HepG2 (cell line): ENCODE measurements around the gene NISCH. TPM values are rescaled to one million over a fixed set of nuclear protein-coding genes. Genes with fewer than 3 reads are reported as not detected.

Experiments used
- ATAC-seq: fragments of 200-7000 bp; cut with Tn5 transposase; 3 replicates; pipeline ENCODE4 v1.9.1; 2020; ENCODE audit warnings: mild to moderate bottlenecking, moderate library complexity
- BruUV-seq: library from RNA; stranded (reverse); fragments of 400-500 nt; replicated peaks from 2 replicates; lab custom pipeline; 2021; lab: Mats Ljungman, UMichigan
- CTCF ChIA-PET: fragments of 300-600 bp; formaldehyde crosslinking; extraction: SDS; loops from one replicate; lab custom pipeline; 2021; ENCODE audit warnings: low total read pairs, inconsistent platforms, low intra/inter-chr PET ratio; lab: Yijun Ruan, JAX
- POLR2A ChIA-PET: fragments of 350-600 bp; sonication (Branson Sonifier 250); formaldehyde crosslinking; loops from one replicate; lab custom pipeline; 2020; ENCODE audit warnings: antibody characterized with exemption, inconsistent platforms; lab: Yijun Ruan, JAX
- DNase-seq: peaks from one replicate; pipeline ENCODE4 v3.0.0-alpha.2; 2015; ENCODE audit warnings: low spot score
- FAIRE-seq: peaks from 3 replicates; lab custom pipeline; 2011; peaks lifted over from hg19 to GRCh38; lab: Jason Lieb, UNC
- H2AFZ ChIP-seq: one replicate; pipeline ENCODE4 v1.6.1; 2011; ENCODE audit warnings: low read length, inconsistent platforms
- H3K27ac ChIP-seq: fragments of 300-600 bp; 3 replicates; pipeline ENCODE4 v1.8.0; 2011; ENCODE audit warnings: mixed run types, mild to moderate bottlenecking, mixed read lengths, low read length, inconsistent platforms; ENCODE audit not compliant: insufficient read depth; ENCODE audit errors: extremely low read length
- H3K27me3 ChIP-seq, 2 experiments: fragments of 200-600 bp in 1 of 2; 2 replicates in 1 of 2; 3 replicates in 1 of 2; pipeline versions ENCODE4 v1.6.0 to v1.8.0; 2011; ENCODE audit warnings: low read length in 2 of 2, mild to moderate bottlenecking in 2 of 2, moderate library complexity in 2 of 2, inconsistent platforms in 1 of 2; ENCODE audit not compliant: insufficient read depth in 2 of 2, control insufficient read depth in 1 of 2
- H3K36me3 ChIP-seq, 2 experiments: fragments of 200-600 bp in 1 of 2; replicated peaks in 1 of 2; 2 replicates in 1 of 2; 3 replicates in 1 of 2; pipeline versions ENCODE4 v1.5.1 to v1.8.0; 2011; ENCODE audit warnings: low read length in 2 of 2, inconsistent platforms in 1 of 2; ENCODE audit not compliant: insufficient read depth in 2 of 2, control insufficient read depth in 1 of 2
- H3K4me1 ChIP-seq: 2 replicates; pipeline ENCODE4 v1.5.1; 2012; ENCODE audit warnings: low read length, inconsistent platforms; ENCODE audit not compliant: insufficient read depth
- H3K4me2 ChIP-seq: 2 replicates; pipeline ENCODE4 v1.6.0; 2011; ENCODE audit warnings: low read depth, low read length, inconsistent platforms
- H3K4me3 ChIP-seq, 3 experiments: fragments of 200-600 bp in 1 of 3; sonication (generic), shearing (Covaris generic) in 1 of 3; replicated peaks in 1 of 3; 2 replicates each; pipeline ENCODE4 v1.5.1; 2011 to 2016; ENCODE audit warnings: low read length in 3 of 3, inconsistent platforms in 2 of 3, low read depth in 2 of 3, mild to moderate bottlenecking in 2 of 3, control low read depth in 1 of 3, mixed read lengths in 1 of 3; ENCODE audit not compliant: insufficient read depth in 1 of 3
- H3K79me2 ChIP-seq: one replicate; pipeline ENCODE4 v1.6.1; 2011; ENCODE audit warnings: low read length, inconsistent platforms; ENCODE audit not compliant: insufficient read depth
- H3K9ac ChIP-seq: 2 replicates; pipeline ENCODE4 v1.6.0; 2011; ENCODE audit warnings: mild to moderate bottlenecking, low read depth, low read length, inconsistent platforms; ENCODE audit not compliant: insufficient read depth
- H3K9me3 ChIP-seq: 2 replicates; pipeline ENCODE4 v1.5.1; 2012; ENCODE audit warnings: mild to moderate bottlenecking, low read length
- H4K20me1 ChIP-seq: 2 replicates; pipeline ENCODE4 v1.6.0; 2011; ENCODE audit warnings: inconsistent platforms, mild to moderate bottlenecking, low read length, moderate library complexity; ENCODE audit not compliant: insufficient read depth
- CSRNP1 ChIP-seq: sonication (generic); formaldehyde crosslinking; IDR thresholded peaks from 2 replicates; pipeline ENCODE4 v1.8.1; 2023; ENCODE audit warnings: mild to moderate bottlenecking, missing genetic modification reagents
- IRF9 ChIP-seq: sonication (generic); formaldehyde crosslinking; IDR thresholded peaks from 2 replicates; pipeline ENCODE4 v1.8.0; 2022; ENCODE audit warnings: missing genetic modification reagents, mild to moderate bottlenecking, borderline replicate concordance
- MAFF ChIP-seq: IDR thresholded peaks from 2 replicates; pipeline ENCODE4 v1.6.1; 2011; ENCODE audit warnings: low read depth, low read length, improper control_type of control experiment
- MATR3 ChIP-seq: sonication (generic); formaldehyde crosslinking; IDR thresholded peaks from 2 replicates; pipeline ENCODE4 v1.4.0; 2020; ENCODE audit warnings: missing genetic modification reagents
- MEIS2 ChIP-seq: sonication (generic); formaldehyde crosslinking; IDR thresholded peaks from 2 replicates; pipeline ENCODE4 v1.9.0; 2021; ENCODE audit warnings: mild to moderate bottlenecking, missing genetic modification reagents
- NRL ChIP-seq: sonication (generic); formaldehyde crosslinking; IDR thresholded peaks from 2 replicates; pipeline ENCODE4 v1.5.0; 2020; ENCODE audit warnings: missing genetic modification reagents, mild to moderate bottlenecking, moderate library complexity, borderline replicate concordance
- RBM39 ChIP-seq: fragments of 200-400 bp; formaldehyde crosslinking; IDR thresholded peaks from one replicate; pipeline ENCODE4 v1.6.1; 2018; ENCODE audit warnings: antibody characterized with exemption, mild to moderate bottlenecking, low read depth, low read length; ENCODE audit not compliant: poor library complexity, severe bottlenecking
- RFX5 ChIP-seq: IDR thresholded peaks from 2 replicates; pipeline ENCODE4 v1.6.1; 2011; ENCODE audit warnings: low read depth, low read length, improper control_type of control experiment
- SAP130 ChIP-seq: IDR thresholded peaks from 2 replicates; pipeline ENCODE4 v1.6.1; 2016; ENCODE audit warnings: low read depth
- SP5 ChIP-seq: IDR thresholded peaks from 2 replicates; pipeline ENCODE4 v1.6.1; 2016; ENCODE audit warnings: low read depth, borderline replicate concordance
- YEATS2 ChIP-seq: sonication (generic); formaldehyde crosslinking; IDR thresholded peaks from 2 replicates; pipeline ENCODE4 v1.4.0; 2020; ENCODE audit warnings: missing genetic modification reagents, borderline replicate concordance
- ZNF251 ChIP-seq: sonication (generic); formaldehyde crosslinking; IDR thresholded peaks from 2 replicates; pipeline ENCODE4 v1.9.0; 2021; ENCODE audit warnings: mild to moderate bottlenecking, missing genetic modification reagents
- WGBS: methylation state at CpG from one replicate; pipeline ENCODE4 v1.1.6; 2017; ENCODE audit warnings: low lambda C conversion rate; 5-methylcytosine and 5-hydroxymethylcytosine counted together
- in situ Hi-C: cut with HindIII; loops from 2 replicates; pipeline ENCODE4 v1.10.0; 2017; ENCODE audit warnings: low pct_unique_long_range_greater_than_20kb; ENCODE audit not compliant: extremely low pct_ligation_motif_present
- intact Hi-C: fragments of 100-400 bp; cut with micrococcal nuclease; formaldehyde crosslinking; loops from one replicate; pipeline ENCODE4 v1.10.0; 2022; ENCODE audit not compliant: unreplicated experiment
- polyA plus RNA-seq, 8 experiments: library from polyadenylated mRNA; depleted of rRNA in 3 of 8; stranded (reverse) in 7 of 8; unstranded in 1 of 8; fragments of >200 nt; fragmentation: Illumina TruSeq in 4 of 8; extraction: Trizol in 4 of 8; gene quantifications; 2 replicates each; pipeline versions ENCODE4 v1.2.1 to v1.2.3, GENCODE V29; 2011 to 2016; ENCODE audit warnings: low read depth in 4 of 8, missing spikeins in 1 of 8, mixed read lengths in 1 of 8; ENCODE audit not compliant: insufficient read depth in 1 of 8
- total RNA-seq, 5 experiments: library from RNA; depleted of rRNA; stranded (reverse); fragments of >200 nt; fragmentation: Illumina TruSeq; extraction: Trizol; gene quantifications; 2 replicates each; pipeline ENCODE4 v1.2.3, GENCODE V29; 2016; ENCODE audit warnings: low read depth in 1 of 5

Gene NISCH
- total and polyA plus RNA-seq, 2 of the 13 experiments (the other 11 are each of a cell fraction or from before 2014, with no cell fraction given): 27.0 to 47.6 TPM

GRCh38 chr3:52407779-52408178 is 47.6 kb upstream of the NISCH start:
- Histone ChIP-seq H4K20me1 (no peaks in the 10 kb centered on the region), H3K4me3 (no peak overlapping the region), H3K27me3 (peaks cover 0 to 8% of the 10 kb centered on the region in 2 experiments; a peak in 1 of 5 replicates), H3K27ac (no peak overlapping the region), H3K9ac (no peak overlapping the region), H3K4me2 (no peak overlapping the region), H3K9me3 (no peaks in the 10 kb centered on the region), H2AFZ (no peak overlapping the region), H3K79me2 (peaks cover 26% of the 10 kb centered on the region), H3K36me3 (peaks cover 27 to 55% of the 10 kb centered on the region in 2 experiments), H3K4me1 (peaks cover 30% of the 10 kb centered on the region)
- no peak for ATAC-seq
- no TSS peak for BruUV-seq
- intact Hi-C loops (no loop called here), in situ Hi-C loops (no loop called here)
- no peak for DNase-seq
- ChIA-PET CTCF (no interaction called here), POLR2A (no interaction called here)
- no CpG with 5 or more reads among the region's 3 CpGs for WGBS
- TF ChIP-seq MAFF (no peak), CSRNP1 (CRISPR knock-in tag) (no peak), NRL (no peak), MATR3 (no peak), YEATS2 (CRISPR knock-in tag) (no peak), RFX5 (no peak), ZNF251 (CRISPR knock-in tag) (no peak), SP5 (CRISPR knock-in tag) (no peak), IRF9 (CRISPR knock-in tag) (no peak), SAP130 (CRISPR knock-in tag) (no peak), RBM39 (no peak), MEIS2 (CRISPR knock-in tag) (no peak)
- FAIRE-seq: no peak
